Dermis microvascular lymphatic vessel endothelial cell (primary cell): ENCODE results near the gene BORCS8. TPM values are rescaled to one million over a fixed set of nuclear protein-coding genes. Genes with fewer than 3 reads are reported as not detected.

Experiments used
- DNase-seq, 2 donors: peaks; one replicate each; pipeline versions ENCODE4 v3.0.0 to v3.0.0-alpha.2; 2010; ENCODE audit warnings: low read depth in 2 of 2
- total RNA-seq: library from RNA; depleted of rRNA; stranded (reverse); fragments of >200 nt; gene quantifications from 2 replicates; pipeline ENCODE4 v1.2.1, GENCODE V29; 2014

Gene BORCS8
- total RNA-seq, 1 donor from 2014 or later = 15.8 TPM

DNA sequence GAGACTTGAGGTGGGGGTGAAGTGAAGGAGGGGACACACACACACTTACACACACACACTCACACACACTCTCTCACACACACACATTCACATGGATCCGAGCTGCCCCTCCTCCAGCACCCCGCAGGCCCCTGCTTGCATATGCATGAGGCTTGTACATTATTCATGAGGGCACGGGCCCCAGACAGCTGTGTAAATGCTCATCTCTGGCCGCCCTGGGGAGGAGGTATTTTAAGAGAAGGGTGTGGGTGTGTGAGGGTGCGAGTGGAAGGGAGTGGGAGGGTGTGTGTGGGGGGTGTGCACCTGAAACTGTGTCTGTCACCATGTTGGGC is 22.2 kb upstream of the BORCS8 start:
- DNase-seq = no peak

DNA sequence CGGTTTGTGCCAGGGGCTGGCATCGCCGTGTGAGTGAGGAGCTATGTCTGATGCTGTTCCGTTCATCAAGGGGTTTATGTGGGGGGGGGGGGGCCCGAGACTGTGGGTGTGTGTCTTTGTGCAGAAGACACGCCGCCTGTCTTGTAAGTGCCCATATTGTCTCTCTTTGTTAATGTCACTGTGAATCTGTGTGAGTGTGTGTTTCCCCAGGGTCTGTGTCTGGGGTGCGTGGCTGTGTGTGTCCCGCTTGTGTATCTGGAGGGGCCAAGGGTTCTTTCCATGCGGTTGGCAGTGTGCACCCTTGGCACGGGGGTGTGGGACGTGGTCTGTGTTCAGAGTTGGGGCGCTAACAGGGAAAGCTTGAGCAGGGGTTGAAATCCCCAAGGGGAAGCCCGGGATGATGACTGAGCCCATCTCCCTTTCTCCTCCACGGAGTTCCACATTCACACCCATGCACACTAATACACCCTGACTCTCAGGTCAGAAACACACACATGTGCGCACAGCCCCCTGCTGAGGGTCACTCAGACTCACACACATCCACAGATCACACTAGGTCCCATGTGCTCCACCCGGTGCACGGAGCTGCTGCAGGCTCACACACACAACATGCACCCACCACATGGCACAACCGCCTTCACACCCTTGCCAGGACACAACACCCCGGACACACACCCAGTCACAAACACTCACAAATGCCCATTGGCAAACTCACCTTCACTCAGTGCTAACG is 21.6 kb upstream of the BORCS8 start:
- DNase-seq = no peak

DNA sequence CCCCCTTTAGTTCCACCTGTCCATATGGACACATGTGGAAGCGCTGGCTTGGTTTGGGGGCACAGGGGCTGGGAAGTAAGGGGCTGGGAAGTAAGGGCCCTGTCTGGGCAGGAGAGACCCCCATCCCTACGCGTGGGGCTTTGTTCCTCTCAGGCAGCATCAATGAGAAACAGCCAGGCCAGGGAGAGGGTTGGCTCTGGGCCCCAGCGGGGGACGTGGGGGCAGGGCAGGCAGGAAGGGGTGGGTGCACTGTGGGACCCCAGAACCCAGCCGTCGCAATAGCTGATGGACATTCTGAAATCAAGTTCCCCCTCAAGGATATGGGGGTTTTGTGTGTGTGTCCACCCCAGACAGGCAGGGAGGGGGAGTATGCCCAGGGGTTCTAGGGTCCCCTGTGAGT is 21.0 kb upstream of the BORCS8 start:
- DNase-seq = no peak

DNA sequence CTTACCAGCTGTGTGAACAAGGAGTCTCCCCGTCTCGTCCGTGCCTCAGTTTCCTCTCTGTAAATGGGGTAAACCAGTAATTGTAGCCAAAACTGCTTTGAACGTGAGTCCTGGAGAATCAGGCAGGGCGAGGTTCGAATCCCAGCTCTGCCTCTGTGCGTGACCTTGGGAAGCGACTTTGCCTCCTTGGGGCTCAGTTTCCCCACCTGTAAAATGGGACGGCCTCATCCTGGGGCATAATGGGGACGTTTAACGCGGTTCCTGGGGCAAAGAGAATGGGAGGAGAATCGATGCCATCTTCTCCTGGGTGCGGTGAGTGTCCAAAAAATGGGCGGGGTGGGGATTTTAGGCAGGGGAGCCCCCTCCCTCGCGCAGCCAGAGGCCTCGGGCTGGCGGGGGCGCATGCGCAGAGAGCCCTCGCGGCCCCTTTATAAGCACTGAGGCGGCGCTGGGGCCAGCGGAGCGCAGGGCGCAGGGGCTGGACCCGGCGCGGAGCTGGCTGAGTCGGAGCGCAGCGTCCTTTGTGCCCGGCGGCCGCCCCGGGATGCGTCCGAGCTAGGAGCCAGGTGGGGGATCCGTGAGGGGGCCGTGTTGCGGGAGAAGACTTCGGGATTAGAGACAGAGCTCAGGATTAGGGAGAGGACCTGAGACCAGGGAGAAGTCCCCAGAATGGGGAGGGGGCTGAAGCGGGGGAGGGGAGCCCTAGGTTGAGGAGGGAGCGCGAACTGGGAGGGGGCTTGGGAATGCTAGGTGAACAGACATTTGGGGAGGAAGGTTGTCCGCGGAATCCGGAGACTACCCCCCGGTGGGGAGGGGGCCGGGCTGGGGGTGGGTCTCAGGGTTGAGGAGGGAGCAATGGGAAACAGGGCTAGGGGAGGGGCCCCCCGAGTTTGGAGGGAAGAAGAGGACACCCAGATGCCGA is 19.8 kb upstream of the BORCS8 start, which contains the start of gene NCAN:
TSS of gene NCAN (plus strand) at position 460 of the 922 bp plus-strand sequence. CDS start 4,996 bp downstream, outside the sequence.
- DNase-seq = no peak

DNA sequence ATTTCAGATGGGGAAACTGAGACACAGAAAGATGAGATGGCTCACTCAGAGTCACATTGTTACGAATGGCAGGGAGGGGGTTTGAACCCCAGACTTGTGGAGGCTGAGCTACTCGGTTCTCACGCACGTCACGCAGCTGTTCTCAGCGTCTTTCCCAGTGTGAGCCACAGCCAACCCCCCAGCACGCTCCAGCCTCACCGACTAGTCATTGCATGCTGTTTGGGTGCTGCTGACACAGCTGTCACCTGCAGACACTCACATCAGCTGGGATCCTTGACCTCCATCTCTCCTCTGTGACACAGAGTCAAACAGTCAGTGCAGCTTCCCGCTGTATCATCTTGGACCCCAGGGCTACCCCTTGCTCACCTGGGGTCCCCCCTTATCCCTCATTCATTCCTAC is 17.4 kb upstream of the BORCS8 start:
- no peak for DNase-seq

DNA sequence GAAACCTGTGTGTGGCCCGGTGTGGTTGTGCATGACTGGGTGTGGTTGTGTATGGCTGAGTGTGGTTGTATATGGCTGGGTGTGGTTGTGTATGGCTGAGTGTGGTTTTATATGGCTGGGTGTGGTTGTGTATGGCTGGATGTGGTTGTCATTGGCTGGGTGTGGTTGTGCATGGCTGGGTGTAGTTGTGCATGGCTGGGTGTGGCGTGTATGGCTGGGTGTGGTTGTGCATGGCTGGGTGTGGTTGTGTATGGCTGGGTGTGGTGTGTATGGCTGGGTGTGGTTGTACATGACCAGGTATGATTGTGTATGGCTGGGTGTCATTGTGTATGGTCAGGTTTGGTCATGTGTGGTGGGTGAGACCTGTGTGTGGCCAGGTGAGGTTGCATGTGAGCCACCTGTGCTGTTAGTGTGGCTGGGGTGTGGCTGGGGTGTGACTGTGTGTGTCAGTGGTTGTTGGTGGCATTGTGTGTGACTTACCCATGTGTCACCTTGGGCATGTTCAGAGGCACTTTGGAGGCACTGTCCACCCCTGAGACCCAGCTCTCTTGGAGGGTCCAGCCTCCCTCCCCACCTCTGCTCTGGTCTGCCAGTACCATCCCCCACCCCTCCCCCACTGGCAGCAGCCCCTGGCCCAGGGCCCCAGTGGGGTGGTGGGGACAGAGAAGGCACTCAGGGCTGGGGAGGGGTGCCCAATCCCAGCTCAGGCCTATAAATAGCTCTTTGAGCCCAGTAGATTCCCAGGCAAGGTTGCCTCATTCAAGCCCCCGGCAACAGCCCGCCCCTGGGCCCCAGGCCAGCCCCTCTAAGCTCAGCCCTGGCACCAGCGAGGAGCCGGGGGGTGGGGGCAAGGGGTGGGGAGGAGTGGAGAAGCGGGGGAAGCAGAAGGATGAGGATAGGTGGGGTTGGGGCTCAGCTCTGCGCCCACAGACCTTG is 16.0 kb upstream of the BORCS8 start:
- no peak for DNase-seq

DNA sequence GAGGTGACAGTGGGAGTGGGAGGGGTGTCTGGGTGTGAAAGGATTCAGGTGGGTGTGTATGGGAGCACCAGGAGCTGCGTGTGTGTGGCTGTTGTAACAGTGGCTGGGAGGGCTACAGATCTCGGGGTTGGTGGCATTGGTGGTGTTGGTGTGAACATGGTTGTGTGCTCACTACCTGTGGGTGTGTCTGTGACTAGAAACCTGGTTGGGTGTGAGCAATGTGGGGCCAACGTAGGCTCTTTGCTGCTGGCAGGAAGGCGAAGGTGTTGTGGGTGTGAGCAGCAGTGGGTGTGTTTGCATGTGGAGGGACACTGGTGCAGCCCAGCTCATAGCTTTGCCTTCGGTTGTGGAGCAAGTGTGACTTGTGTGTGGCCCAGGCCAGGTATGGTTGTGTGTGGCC is 15.0 kb upstream of the BORCS8 start:
- DNase-seq = no peak

DNA sequence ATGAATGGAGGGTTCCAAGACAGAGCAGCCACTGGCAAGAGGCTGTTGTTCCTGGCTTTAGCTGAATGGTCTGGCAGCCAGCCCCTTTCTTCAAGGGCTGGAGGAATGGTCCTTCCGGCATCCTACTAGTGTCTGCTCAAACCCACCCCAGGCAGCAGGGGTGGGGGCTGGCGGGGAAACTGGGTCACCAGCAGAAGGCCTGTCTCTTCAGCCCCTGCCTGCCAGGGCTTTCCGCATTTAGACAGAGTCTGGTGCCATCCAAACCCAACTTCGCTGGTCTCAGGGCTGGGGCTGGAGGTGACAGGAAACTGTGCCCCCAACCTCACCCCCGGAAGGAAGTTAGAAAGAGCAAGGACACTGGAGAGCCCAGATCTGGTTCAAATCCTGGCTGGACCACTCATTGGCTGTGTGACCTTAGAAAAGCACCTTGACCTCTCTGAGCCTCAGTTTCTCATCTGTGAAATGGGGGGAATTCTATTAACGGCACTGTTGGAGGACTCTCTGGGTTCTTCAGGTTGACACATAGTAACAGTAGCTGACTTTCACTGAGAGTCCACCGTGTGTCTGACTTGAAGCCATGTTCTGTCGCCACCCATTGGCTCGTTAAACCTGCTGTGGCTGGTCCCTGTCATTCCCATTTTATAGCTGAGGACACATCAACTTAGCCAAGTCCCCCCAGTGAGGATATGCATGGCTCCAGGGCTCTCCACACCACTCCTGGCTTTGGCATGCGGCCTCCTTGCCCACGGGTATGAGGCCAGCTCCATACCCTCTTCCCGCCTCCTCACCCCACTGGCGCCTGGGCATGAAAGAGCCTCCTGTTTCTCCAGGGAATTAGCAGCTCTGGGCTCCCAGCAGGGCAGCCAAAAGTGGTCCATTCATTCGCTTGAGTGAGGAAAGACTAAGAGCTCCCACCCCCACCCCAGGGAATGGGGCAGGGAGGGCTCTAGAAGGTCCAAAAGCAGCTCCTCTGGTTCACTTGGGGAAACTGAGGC is 13.8 kb upstream of the BORCS8 start:
- no peak for DNase-seq

DNA sequence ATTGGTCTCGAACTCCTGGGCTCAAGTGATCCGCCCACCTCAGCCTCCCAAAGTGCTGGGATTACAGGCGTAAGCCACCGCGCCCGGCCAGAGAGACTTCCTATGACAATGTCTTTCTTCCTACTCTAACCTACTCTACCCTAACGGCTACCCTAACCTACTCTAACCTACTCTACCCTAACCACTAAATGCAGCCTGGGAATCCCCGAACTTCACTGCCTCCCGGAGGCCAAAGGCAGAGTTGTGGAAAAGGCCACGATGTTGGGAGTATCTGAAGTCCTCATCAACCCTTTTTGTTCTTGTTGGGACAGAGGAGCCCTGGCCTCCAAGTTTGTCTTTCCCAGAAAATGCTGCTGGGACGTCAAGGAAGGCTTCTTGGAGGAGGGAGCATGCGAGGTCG is 12.2 kb upstream of the BORCS8 start:
- no peak for DNase-seq

DNA sequence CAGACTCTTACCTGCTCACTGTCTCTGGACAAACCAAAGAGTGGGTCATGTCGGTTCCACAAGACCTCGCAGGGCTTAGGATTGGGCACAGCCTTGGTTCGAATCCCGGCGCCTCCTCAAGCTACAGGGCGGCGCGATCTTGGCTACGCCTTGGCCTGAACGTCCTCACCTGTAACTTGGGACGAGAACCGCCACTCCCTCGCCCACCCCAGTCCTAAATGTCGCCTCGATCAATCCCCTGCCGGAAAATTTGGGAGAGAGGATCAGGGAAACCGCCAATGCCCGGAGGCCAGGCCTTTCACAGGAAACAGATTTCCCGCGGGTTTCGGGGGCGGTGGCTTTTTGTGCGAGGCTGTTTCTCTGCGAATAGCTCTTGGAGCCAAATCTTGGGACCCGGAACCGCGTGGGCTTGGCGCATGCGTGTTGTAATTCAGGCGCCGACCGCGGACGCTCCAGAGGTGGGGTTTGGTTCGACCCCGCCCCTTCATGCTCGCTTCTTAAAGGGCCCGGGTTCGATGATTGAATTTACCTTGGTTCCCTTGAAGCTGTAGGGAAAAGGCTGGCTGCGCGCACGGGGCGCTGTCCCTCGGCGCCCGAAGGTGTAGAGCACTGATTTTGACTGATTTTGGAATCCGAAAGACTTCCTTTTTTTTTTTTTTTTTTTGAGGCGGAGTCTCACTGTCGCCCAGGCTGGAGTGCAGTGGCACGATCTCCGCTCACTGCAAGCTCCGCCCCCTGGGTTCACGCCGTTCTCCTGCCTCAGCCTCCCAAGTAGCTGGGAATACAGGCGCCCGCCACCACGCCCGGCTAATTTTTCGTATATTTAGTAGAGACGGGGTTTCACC is 11.3 kb upstream of the BORCS8 start, which contains the start of gene NR2C2AP:
TSS of gene NR2C2AP (minus strand) at position 403 of the 845 bp plus-strand sequence. CDS start at position 49, 354 bp downstream.
- peak; percentile 82 to 90 for DNase-seq

DNA sequence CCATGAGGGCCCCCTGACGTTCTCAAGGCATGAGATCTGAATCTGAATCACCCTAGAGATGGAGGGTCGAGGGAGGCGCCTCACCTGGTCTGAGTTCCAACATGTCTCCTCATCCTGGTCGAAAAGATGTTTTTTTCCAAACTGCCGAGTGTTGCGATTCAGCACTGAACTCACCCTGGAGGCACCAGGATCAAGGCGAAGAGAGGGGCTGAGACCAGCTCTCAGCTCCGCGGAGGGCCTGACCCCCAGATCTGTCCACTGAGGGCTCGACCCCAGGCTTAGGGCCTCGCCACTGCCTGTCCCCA is 10.7 kb upstream of the BORCS8 start:
- DNase-seq = no peak

DNA sequence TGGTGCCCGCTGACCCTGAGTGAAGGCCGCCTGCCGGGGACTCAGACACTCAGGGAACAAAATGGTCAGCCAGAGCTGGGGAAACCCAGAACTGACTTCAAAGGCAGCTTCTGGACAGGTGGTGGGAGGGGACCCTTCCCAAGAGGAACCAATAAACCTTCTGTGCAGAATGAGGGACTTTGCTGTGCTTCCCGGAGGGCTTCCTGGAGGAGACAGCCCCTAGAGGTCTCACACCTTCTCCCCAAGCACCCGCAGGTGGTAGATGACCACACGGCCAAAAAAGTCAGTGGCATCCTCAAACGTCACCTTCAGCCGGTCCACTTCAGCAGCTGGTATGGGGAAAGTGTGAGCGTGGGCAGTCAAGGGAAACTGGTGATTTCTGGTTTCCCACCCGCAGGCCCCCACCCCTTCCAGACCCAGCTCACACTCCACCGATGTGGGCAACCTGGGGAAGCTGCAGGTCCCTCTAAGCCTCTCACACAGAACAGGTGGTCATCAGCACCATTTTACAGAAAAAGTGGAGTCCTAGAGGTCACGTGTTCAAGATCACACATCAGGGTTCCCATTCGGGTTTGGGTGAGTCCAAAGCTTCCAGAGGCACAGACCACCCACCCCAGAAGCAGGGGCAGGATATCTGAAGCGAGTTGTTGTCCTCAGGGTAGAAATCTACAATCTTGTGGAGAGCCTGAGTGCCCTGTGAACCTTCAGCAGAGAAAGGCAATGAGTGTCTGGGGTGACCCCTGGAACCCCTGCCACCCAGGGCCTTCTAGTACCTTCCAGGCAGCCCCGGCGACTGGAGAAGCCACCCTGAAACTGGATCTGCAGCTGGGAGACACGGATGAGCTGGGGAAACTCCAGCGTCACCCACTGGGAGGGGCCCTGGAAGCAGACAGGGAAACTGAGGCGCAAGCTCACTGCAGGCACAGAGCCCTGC is 10.0 kb upstream of the BORCS8 start:
- DNase-seq = no peak

DNA sequence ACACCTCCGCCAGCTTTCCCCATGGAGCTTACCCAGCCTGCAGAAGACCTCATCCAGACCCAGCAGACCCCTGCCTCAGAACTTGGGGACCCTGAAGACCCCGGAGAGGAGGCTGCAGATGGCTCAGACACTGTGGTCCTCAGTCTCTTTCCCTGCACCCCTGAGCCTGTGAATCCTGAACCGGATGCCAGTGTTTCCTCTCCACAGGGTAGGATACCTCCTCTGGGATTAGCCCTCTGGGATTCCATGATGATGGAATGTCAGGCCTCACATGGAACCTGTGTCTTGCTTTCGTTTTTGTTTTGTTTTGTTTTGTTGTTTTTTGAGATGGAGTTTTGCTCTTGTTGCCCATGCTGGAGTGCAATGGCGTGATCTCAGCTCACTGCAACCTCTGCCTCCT is 2.0 kb upstream of the BORCS8 start:
- no peak for DNase-seq

DNA sequence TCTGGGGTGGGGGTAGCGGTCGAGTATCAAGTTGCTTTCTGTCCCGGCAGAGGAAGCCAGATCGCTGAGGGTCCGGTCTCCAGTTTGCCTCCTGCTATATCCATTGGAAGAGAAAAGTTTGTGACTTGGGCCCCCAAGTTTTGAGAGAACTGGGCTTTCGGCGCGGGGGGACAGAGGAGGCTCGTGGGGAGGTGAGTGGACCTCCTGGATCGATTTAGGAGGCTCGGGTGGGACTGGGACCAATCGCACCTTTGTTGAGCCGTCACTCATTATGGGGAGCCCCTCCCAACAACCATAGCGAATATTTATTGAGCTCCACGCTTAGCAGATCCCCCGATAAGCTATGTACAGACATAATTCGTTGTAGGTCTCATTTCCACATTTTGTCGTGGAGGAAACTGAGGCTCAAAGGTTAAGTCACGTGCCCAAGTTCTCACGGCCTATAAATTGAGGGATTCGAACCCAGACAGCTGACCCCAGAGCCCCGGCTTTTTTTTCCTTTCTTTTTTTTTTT is 1.0 kb upstream of the BORCS8 start:
- DNase-seq = peak in 1 of 2 donors; percentile 61

DNA sequence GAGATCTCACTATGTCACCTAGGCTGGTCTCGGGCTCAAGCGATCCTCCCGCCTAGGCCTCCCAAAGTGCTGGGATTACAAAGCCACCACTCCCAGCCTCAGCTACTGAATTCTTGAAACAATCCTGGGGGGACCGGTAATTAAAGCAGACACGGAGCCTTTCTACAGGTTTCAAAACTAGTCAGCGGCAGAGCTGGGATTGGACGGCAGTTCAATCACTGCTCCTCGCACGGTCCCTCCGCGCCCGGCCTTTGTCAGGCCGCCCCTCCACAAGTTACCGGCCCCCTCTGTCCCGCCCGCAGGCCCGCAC is 229 bp downstream of the BORCS8 start:
- DNase-seq = no peak

DNA sequence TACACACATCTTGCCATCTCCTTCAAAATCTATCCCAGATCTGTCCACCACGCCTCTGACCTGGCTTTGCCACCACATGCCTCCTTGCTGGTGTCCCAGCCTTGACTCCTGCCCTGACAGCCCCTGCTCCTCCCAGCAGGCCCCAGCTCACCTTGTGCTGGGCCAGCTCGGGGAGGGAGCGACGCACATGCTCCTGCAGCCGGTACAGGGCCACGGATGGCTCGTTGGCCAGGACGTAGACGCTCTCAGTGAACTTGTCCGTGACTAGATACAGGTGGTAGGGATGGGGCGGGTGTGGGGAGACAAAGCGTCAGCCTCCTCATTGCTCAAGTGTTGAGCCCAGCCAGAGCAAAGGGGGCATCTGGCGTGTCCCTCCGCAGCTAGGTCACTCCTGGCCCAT is 5.2 kb downstream of the BORCS8 start:
- no peak for DNase-seq

DNA sequence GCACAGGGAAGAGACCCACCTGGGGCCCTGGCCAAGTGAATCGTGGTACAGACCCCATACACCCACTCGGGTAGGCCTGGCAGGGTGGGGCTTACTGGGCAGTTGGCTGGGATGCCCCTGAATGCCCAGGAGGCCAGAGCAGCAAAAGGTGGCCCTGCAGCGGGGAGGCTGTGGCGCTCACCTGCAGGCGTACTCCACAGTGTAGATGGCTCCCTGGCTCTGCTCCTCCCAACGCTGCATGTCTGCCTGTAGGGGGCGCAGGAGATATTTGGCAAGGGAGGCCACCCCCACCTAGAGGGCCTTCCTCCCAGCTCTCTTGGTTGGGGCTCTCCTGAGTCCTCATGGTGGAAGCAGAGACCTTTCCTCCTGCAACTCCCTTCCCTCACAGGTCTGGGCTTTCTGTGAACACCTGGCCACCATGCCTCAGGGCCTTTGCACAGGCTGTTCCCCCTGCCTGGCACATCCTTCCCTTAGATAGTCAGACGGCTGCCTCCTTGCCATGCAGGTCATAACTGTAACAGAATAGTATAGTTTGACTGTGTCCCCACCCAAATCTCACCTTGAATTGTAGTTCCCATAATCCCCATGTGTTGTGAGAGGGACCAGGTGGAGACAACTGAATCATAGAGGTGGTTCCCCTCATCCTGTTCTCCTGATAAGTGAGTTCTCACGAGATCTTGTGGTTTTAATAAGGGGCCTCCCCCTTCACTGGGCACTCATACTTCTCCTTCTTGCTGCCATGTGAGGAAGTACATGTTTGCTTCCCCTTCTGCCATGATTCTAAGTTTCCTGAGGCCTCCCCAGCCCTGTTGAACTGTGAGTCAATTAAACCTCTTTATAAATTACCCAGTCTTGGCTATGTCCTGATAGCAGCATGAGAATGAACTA is 5.9 kb downstream of the BORCS8 start:
- DNase-seq = peak in 1 of 2 donors; percentile 59
